A673 (cell line): ENCODE measurements around the gene VSTM2L. TPM values are rescaled to one million over a fixed set of nuclear protein-coding genes. Genes with fewer than 3 reads are reported as not detected.

Source experiments
- BruUV-seq: library from RNA; stranded (reverse); fragments of 400-500 nt; replicated peaks from 2 replicates; lab custom pipeline; 2021; lab: Mats Ljungman, UMichigan
- CTCF ChIA-PET: fragments of 300-600 bp; sonication (Branson Sonifier 250); formaldehyde crosslinking; loops from one replicate; lab custom pipeline; 2022; ENCODE audit warnings: antibody characterized with exemption; lab: Charles Lee
- POLR2A ChIA-PET: fragments of 300-600 bp; sonication (Branson Sonifier 250); formaldehyde crosslinking; loops from one replicate; lab custom pipeline; 2022; ENCODE audit warnings: antibody characterized with exemption; ENCODE audit not compliant: low non-redundant PET; lab: Charles Lee
- DNase-seq: peaks from one replicate; pipeline ENCODE4 v3.0.0-alpha.2; 2015; ENCODE audit warnings: low spot score
- H3K27ac ChIP-seq: fragments of 200-600 bp; sonication (generic); 2 replicates; pipeline ENCODE4 v1.5.1; 2016; ENCODE audit warnings: mixed run types, low read depth, mild to moderate bottlenecking, mixed read lengths, antibody characterized with exemption, low read length; ENCODE audit not compliant: poor library complexity, severe bottlenecking
- H3K27me3 ChIP-seq: fragments of 200-600 bp; sonication (generic); replicated peaks from 2 replicates; pipeline ENCODE4 v1.6.1; 2017; ENCODE audit warnings: mixed run types, low read depth, mild to moderate bottlenecking, mixed read lengths, antibody characterized with exemption, low read length; ENCODE audit not compliant: insufficient read depth, poor library complexity
- H3K36me3 ChIP-seq: fragments of 200-600 bp; sonication (generic); 2 replicates; pipeline ENCODE4 v1.6.1; 2016; ENCODE audit warnings: mixed run types, mild to moderate bottlenecking, mixed read lengths, antibody characterized with exemption, low read length; ENCODE audit not compliant: insufficient read depth, poor library complexity, severe bottlenecking
- H3K4me1 ChIP-seq: fragments of 200-600 bp; sonication (generic); 2 replicates; pipeline ENCODE4 v1.6.1; 2017; ENCODE audit warnings: mixed run types, mild to moderate bottlenecking, mixed read lengths, antibody characterized with exemption, low read length; ENCODE audit not compliant: insufficient read depth, poor library complexity, severe bottlenecking
- H3K4me3 ChIP-seq: fragments of 200-600 bp; sonication (generic); 2 replicates; pipeline ENCODE4 v1.5.1; 2016; ENCODE audit warnings: low read depth, mixed run types, mild to moderate bottlenecking, mixed read lengths, low read length; ENCODE audit not compliant: poor library complexity, severe bottlenecking
- H3K9me3 ChIP-seq: fragments of 200-600 bp; sonication (generic); 2 replicates; pipeline ENCODE4 v1.6.1; 2016; ENCODE audit warnings: mixed run types, low read depth, mild to moderate bottlenecking, mixed read lengths, antibody characterized with exemption, low read length; ENCODE audit not compliant: poor library complexity, severe bottlenecking
- CTCF ChIP-seq: fragments of 300-800, 200-600 bp; sonication (generic); conservative IDR thresholded peaks from 2 replicates; pipeline ENCODE4 v1.5.1; 2017; ENCODE audit warnings: low read depth, mild to moderate bottlenecking, antibody characterized with exemption, low read length, moderate library complexity, mixed read lengths
- EZH2 ChIP-seq: fragments of 200-600 bp; sonication (generic); IDR thresholded peaks from 2 replicates; pipeline ENCODE4 v1.6.1; 2017; ENCODE audit warnings: borderline replicate concordance, low read depth, mild to moderate bottlenecking, mixed read lengths, antibody characterized with exemption, low read length; ENCODE audit not compliant: poor library complexity, severe bottlenecking
- intact Hi-C: fragments of 100-400 bp; cut with micrococcal nuclease; formaldehyde crosslinking; loops from one replicate; pipeline ENCODE4 v1.10.0; 2022; ENCODE audit not compliant: unreplicated experiment
- total RNA-seq: library from RNA; stranded (reverse); gene quantifications from 2 replicates; pipeline ENCODE4 v1.2.3, GENCODE V29; 2021

VSTM2L gene
- total RNA-seq, 1 experiment from 2014 or later, result 23.3 TPM

- Histone ChIP-seq H3K4me3 (no peak overlapping the region), H3K27me3 (no peaks in the 10 kb centered on the region), H3K36me3 (no peaks in the 10 kb centered on the region), H3K4me1 (peaks cover 81% of the 10 kb centered on the region), H3K9me3 (no peaks in the 10 kb centered on the region), H3K27ac (peak overlapping the region; percentile 94)
- ChIA-PET POLR2A (no interaction called here), CTCF (interaction anchor here (0.6 to 1.2 kb wide), 3 partner anchors 79 to 442 kb away, joined by 3 read pairs; no protein-coding TSS in a partner anchor)
- intact Hi-C loops, result no loop called here
- DNase-seq, result no peak
- no TSS peak for BruUV-seq
- TF ChIP-seq EZH2 (no peak), CTCF (no peak)
Observed at GRCh38 chr20:37914367-37914671, 11.4 kb downstream of the VSTM2L start.

- no TSS peak for BruUV-seq
- Histone ChIP-seq H3K36me3 (no peaks in the 10 kb centered on the region), H3K27me3 (no peaks in the 10 kb centered on the region), H3K4me3 (peak overlapping the region; percentile 26), H3K4me1 (peaks cover 86% of the 10 kb centered on the region), H3K27ac (peak overlapping the region; percentile 94), H3K9me3 (no peaks in the 10 kb centered on the region)
- ChIA-PET CTCF (interaction anchor here (0.5 to 1.2 kb wide), 4 partner anchors 51 to 442 kb away, joined by 3 to 11 read pairs (median 3); no protein-coding TSS in a partner anchor), POLR2A (interaction anchor here (1.1 kb wide), 1 partner anchor 8 kb away, joined by 3 read pairs; no protein-coding TSS in a partner anchor)
- intact Hi-C loops, result no loop called here
- peak; percentile 95 for DNase-seq
- TF ChIP-seq EZH2, result no peak
- no peak for TF ChIP-seq CTCF
Observed at GRCh38 chr20:37914672-37915433, 11.9 kb downstream of the VSTM2L start.

- no peak for DNase-seq
- CTCF ChIA-PET, result interaction anchor here (0.5 to 1.2 kb wide), 2 partner anchors 51 to 408 kb away, joined by 3 to 11 read pairs; no protein-coding TSS in a partner anchor
- Histone ChIP-seq H3K27me3 (no peaks in the 10 kb centered on the region), H3K27ac (peak overlapping the region; percentile 94), H3K9me3 (no peaks in the 10 kb centered on the region), H3K4me1 (peaks cover 92% of the 10 kb centered on the region), H3K36me3 (no peaks in the 10 kb centered on the region), H3K4me3 (peak overlapping the region; percentile 26)
- TF ChIP-seq CTCF (no peak), EZH2 (no peak)
- intact Hi-C loops, result no loop called here
- POLR2A ChIA-PET, result interaction anchor here (1.1 kb wide), 1 partner anchor 9 kb away, joined by 3 read pairs; no protein-coding TSS in a partner anchor
- no TSS peak for BruUV-seq
Observed at GRCh38 chr20:37915434-37915787, 12.5 kb downstream of the VSTM2L start.
